IMR-90 (cell line): ENCODE measurements around the gene DVL1. TPM values are rescaled to one million over a fixed set of nuclear protein-coding genes. Genes with fewer than 3 reads are reported as not detected.

Experiments used
- ATAC-seq: fragments of 200-7000 bp; cut with Tn5 transposase; 2 replicates; pipeline ENCODE4 v1.9.1; 2020; ENCODE audit warnings: low read depth, mild to moderate bottlenecking, moderate library complexity
- BruUV-seq: library from RNA; stranded (reverse); fragments of 400-500 nt; replicated peaks from 2 replicates; lab custom pipeline; 2021; lab: Mats Ljungman, UMichigan
- CTCF ChIA-PET: fragments of 300-600 bp; formaldehyde crosslinking; extraction: SDS; loops from one replicate; lab custom pipeline; 2021; ENCODE audit warnings: antibody characterized with exemption; lab: Yijun Ruan, JAX
- POLR2A ChIA-PET: fragments of 300-600 bp; sonication (Branson Sonifier 250); formaldehyde crosslinking; loops from one replicate; lab custom pipeline; 2022; ENCODE audit warnings: antibody characterized with exemption; ENCODE audit not compliant: unreplicated experiment; lab: Charles Lee
- DNase-seq: peaks from one replicate; pipeline ENCODE4 v3.0.0; 2013
- H2AFZ ChIP-seq: replicated peaks from 2 replicates; pipeline ENCODE3; 2013; ENCODE audit warnings: low read length, mild to moderate bottlenecking; ENCODE audit not compliant: poor library complexity
- H2AK5ac ChIP-seq: 2 replicates; pipeline ENCODE4 v1.6.1; 2013; ENCODE audit warnings: low read depth, low read length, inconsistent platforms
- H2AK9ac ChIP-seq: replicated peaks from 2 replicates; pipeline ENCODE3; 2013; ENCODE audit warnings: mild to moderate bottlenecking, low read depth, low read length, moderate library complexity; ENCODE audit not compliant: poor library complexity
- H2BK120ac ChIP-seq: 2 replicates; pipeline ENCODE4 v1.6.1; 2013; ENCODE audit warnings: low read depth, low read length, inconsistent platforms
- H2BK15ac ChIP-seq: 3 replicates; pipeline ENCODE4 v1.6.1; 2013; ENCODE audit warnings: low read depth, low read length, inconsistent platforms
- H2BK20ac ChIP-seq: 2 replicates; pipeline ENCODE4 v1.6.1; 2013; ENCODE audit warnings: low read depth, mild to moderate bottlenecking, inconsistent platforms, low read length, moderate library complexity
- H2BK5ac ChIP-seq: 2 replicates; pipeline ENCODE4 v1.6.1; 2013; ENCODE audit warnings: mild to moderate bottlenecking, low read depth, low read length, inconsistent platforms; ENCODE audit not compliant: poor library complexity, severe bottlenecking
- H3K14ac ChIP-seq: replicated peaks from 2 replicates; pipeline ENCODE4 v1.6.1; 2013; ENCODE audit warnings: low read depth, low read length, inconsistent platforms
- H3K18ac ChIP-seq: 2 replicates; pipeline ENCODE4 v1.6.1; 2013; ENCODE audit warnings: low read depth, low read length, control low read depth
- H3K23ac ChIP-seq: 2 replicates; pipeline ENCODE4 v1.6.1; 2013; ENCODE audit warnings: low read depth, low read length, inconsistent platforms
- H3K27ac ChIP-seq: 2 replicates; pipeline ENCODE4 v1.5.1; 2013; ENCODE audit warnings: mild to moderate bottlenecking, control low read depth, low read length; ENCODE audit not compliant: insufficient read depth
- H3K27me3 ChIP-seq: 2 replicates; pipeline ENCODE4 v1.6.1; 2013; ENCODE audit warnings: low read length; ENCODE audit not compliant: control insufficient read depth, insufficient read depth
- H3K36me3 ChIP-seq: 2 replicates; pipeline ENCODE4 v1.6.1; 2013; ENCODE audit warnings: low read length, mixed read lengths; ENCODE audit not compliant: control insufficient read depth, insufficient read depth
- H3K4ac ChIP-seq: 2 replicates; pipeline ENCODE4 v1.6.1; 2013; ENCODE audit warnings: low read depth, low read length, inconsistent platforms
- H3K4me1 ChIP-seq: 2 replicates; pipeline ENCODE4 v1.6.1; 2013; ENCODE audit warnings: low read length, mixed read lengths; ENCODE audit not compliant: control insufficient read depth, insufficient read depth
- H3K4me2 ChIP-seq: 2 replicates; pipeline ENCODE4 v1.6.1; 2013; ENCODE audit warnings: low read depth, mild to moderate bottlenecking, control low read depth, low read length, moderate library complexity
- H3K4me3 ChIP-seq: 2 replicates; pipeline ENCODE4 v1.5.1; 2013; ENCODE audit warnings: low read depth, mild to moderate bottlenecking, control low read depth, low read length, moderate library complexity; ENCODE audit not compliant: insufficient read depth
- H3K56ac ChIP-seq: 2 replicates; pipeline ENCODE4 v1.6.1; 2013; ENCODE audit warnings: low read length, inconsistent platforms; ENCODE audit not compliant: insufficient read depth; ENCODE audit errors: extremely low read depth
- H3K79me1 ChIP-seq, 2 experiments: 2 replicates each; pipeline ENCODE4 v1.6.1; 2013; ENCODE audit warnings: low read length in 2 of 2, inconsistent platforms in 1 of 2, low read depth in 1 of 2
- H3K9ac ChIP-seq: 2 replicates; pipeline ENCODE4 v1.6.1; 2013; ENCODE audit warnings: low read depth, low read length, control low read depth
- H3K9me1 ChIP-seq: 2 replicates; pipeline ENCODE4 v1.6.1; 2013; ENCODE audit warnings: low read length, inconsistent platforms; ENCODE audit not compliant: insufficient read depth
- H3K9me3 ChIP-seq: 2 replicates; pipeline ENCODE4 v1.6.1; 2013; ENCODE audit warnings: low read length; ENCODE audit not compliant: control insufficient read depth, insufficient read depth
- H4K20me1 ChIP-seq: 2 replicates; pipeline ENCODE4 v1.6.1; 2013; ENCODE audit warnings: low read length, inconsistent platforms; ENCODE audit not compliant: insufficient read depth
- H4K5ac ChIP-seq: 2 replicates; pipeline ENCODE4 v1.6.1; 2013; ENCODE audit warnings: mild to moderate bottlenecking, low read depth, low read length, control low read depth
- H4K8ac ChIP-seq, 2 experiments: 2 replicates each; pipeline ENCODE4 v1.6.1; 2013; ENCODE audit warnings: low read depth in 2 of 2, low read length in 2 of 2, control low read depth in 1 of 2, inconsistent platforms in 1 of 2
- H4K91ac ChIP-seq: 2 replicates; pipeline ENCODE4 v1.6.1; 2013; ENCODE audit warnings: low read depth, low read length, inconsistent platforms; ENCODE audit not compliant: insufficient read depth
- BHLHE40 ChIP-seq: fragments of 150-350 bp; IDR thresholded peaks from 2 replicates; pipeline ENCODE4 v1.6.1; 2016; ENCODE audit warnings: mild to moderate bottlenecking, low read depth, low read length
- CEBPB ChIP-seq: IDR thresholded peaks from 2 replicates; pipeline ENCODE4 v1.6.1; 2012; ENCODE audit warnings: low read depth, low read length, improper control_type of control experiment
- CHD1 ChIP-seq: IDR thresholded peaks from 2 replicates; pipeline ENCODE4 v1.6.1; 2012; ENCODE audit warnings: low read depth, low read length, improper control_type of control experiment
- CTCF ChIP-seq: conservative IDR thresholded peaks from 2 replicates; pipeline ENCODE4 v1.5.1; 2012; ENCODE audit warnings: mild to moderate bottlenecking, low read depth, low read length, improper control_type of control experiment
- ELK1 ChIP-seq: fragments of 150-350 bp; IDR thresholded peaks from 2 replicates; pipeline ENCODE4 v1.6.1; 2016; ENCODE audit warnings: low read depth, mild to moderate bottlenecking, low read length, moderate library complexity, borderline replicate concordance
- FOS ChIP-seq: fragments of 150-350 bp; IDR thresholded peaks from 2 replicates; pipeline ENCODE4 v1.6.1; 2016; ENCODE audit warnings: low read depth, low read length
- MAFK ChIP-seq: IDR thresholded peaks from 2 replicates; pipeline ENCODE4 v1.6.1; 2012; ENCODE audit warnings: low read depth, low read length, improper control_type of control experiment
- MAZ ChIP-seq: IDR thresholded peaks from 2 replicates; pipeline ENCODE4 v1.6.1; 2012; ENCODE audit warnings: low read depth, mild to moderate bottlenecking, low read length, improper control_type of control experiment, moderate library complexity, borderline replicate concordance
- MXI1 ChIP-seq: IDR thresholded peaks from 2 replicates; pipeline ENCODE4 v1.6.1; 2012; ENCODE audit warnings: low read depth, mild to moderate bottlenecking, low read length, moderate library complexity, borderline replicate concordance
- NFE2L2 ChIP-seq: fragments of 150-350 bp; IDR thresholded peaks from 2 replicates; pipeline ENCODE4 v1.6.1; 2016; ENCODE audit warnings: low read depth, mild to moderate bottlenecking, low read length
- POLR2A ChIP-seq: IDR thresholded peaks from 2 replicates; pipeline ENCODE4 v1.6.1; 2012; ENCODE audit warnings: mild to moderate bottlenecking, low read depth, low read length
- RAD21 ChIP-seq: IDR thresholded peaks from 2 replicates; pipeline ENCODE4 v1.6.1; 2012; ENCODE audit warnings: low read length, improper control_type of control experiment
- RCOR1 ChIP-seq: IDR thresholded peaks from 2 replicates; pipeline ENCODE4 v1.6.1; 2012; ENCODE audit warnings: mild to moderate bottlenecking, low read length, improper control_type of control experiment; ENCODE audit not compliant: insufficient replicate concordance
- RFX5 ChIP-seq: IDR thresholded peaks from 2 replicates; pipeline ENCODE4 v1.8.0; 2012; ENCODE audit warnings: low read depth, mild to moderate bottlenecking, low read length, moderate library complexity
- SMC3 ChIP-seq: fragments of 150-350 bp; IDR thresholded peaks from 2 replicates; pipeline ENCODE4 v1.6.1; 2016; ENCODE audit warnings: low read depth, mild to moderate bottlenecking, antibody characterized with exemption, low read length, moderate library complexity
- whole genome bisulfite sequencing, 2 experiments: methylation state at CpG; one replicate each; pipeline versions ENCODE4 v1.1.5 to v1.1.7; 2013; ENCODE audit warnings: missing lambda C conversion rate in 2 of 2; ENCODE audit not compliant: insufficient read length in 1 of 2; ENCODE audit errors: extremely low coverage in 2 of 2; 5-methylcytosine and 5-hydroxymethylcytosine counted together
- dilution Hi-C: fragments of 300-500 bp; cut with HindIII; formaldehyde crosslinking; loops from one replicate; pipeline ENCODE4 v1.14.3; 2018; ENCODE audit warnings: low sequenced_read_pairs; ENCODE audit not compliant: unreplicated experiment
- in situ Hi-C: fragments of 300-500 bp; cut with MboI; formaldehyde crosslinking; loops from 3 replicates; pipeline ENCODE4 v1.14.3; 2019; ENCODE audit warnings: low sequenced_read_pairs, inconsistent platforms, mixed read lengths
- intact Hi-C: fragments of 100-400 bp; cut with micrococcal nuclease; formaldehyde crosslinking; loops from 2 replicates; pipeline ENCODE4 v1.10.0; 2022
- polyA plus RNA-seq, 3 experiments: library from polyadenylated mRNA; depleted of rRNA; stranded (reverse); fragments of >200 nt; gene quantifications; 2 replicates each; pipeline ENCODE4 v1.2.3, GENCODE V29; 2012; ENCODE audit warnings: low replicate concordance in 1 of 3
- total RNA-seq: library from RNA; depleted of rRNA; stranded (reverse); fragments of >200 nt; gene quantifications from 2 replicates; pipeline ENCODE4 v1.2.3, GENCODE V29; 2012

The DVL1 gene
- total and polyA plus RNA-seq, 2 of the 4 experiments (the other 2 are of a cell fraction), result 27.2 to 35.9 TPM

DNA sequence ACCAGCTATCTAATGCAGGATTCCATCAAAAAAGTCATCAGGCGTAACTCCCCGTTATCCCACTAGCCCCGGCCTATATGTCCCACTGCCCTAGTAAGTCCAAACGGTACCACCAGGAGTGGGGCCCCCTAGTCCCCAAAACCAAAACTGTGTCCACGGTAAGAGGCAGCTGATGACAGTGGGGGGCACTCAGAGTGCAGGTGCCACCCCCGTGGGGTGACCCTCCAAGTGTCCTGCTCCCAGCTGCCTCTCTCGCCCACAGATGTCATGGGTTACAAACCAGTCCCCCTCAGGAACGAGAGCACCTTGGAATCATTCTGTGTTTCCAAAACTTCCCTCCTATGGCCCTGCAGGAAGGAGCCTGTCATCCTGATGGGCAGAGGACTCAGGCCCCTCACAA lies 36.7 kb upstream of the DVL1 start:
- DNase-seq, result no peak
- dilution Hi-C loops (no loop called here), in situ Hi-C loops (no loop called here), intact Hi-C loops (no loop called here)
- no peak for ATAC-seq
- no peak overlapping the region for H2AK9ac ChIP-seq
- POLR2A ChIA-PET, result no interaction called here
- no peak overlapping the region for H3K56ac ChIP-seq
- no peak overlapping the region for H2BK5ac ChIP-seq
- no peak overlapping the region for H2BK15ac ChIP-seq
- H3K4ac ChIP-seq, result no peak overlapping the region
- H2AK5ac ChIP-seq, result no peak overlapping the region
- H2BK20ac ChIP-seq, result no peak overlapping the region
- no peaks in the 10 kb centered on the region for H3K9me3 ChIP-seq
- no peaks in the 10 kb centered on the region; the same call in 1 of the 2 replicates for H3K9me1 ChIP-seq
- no peak overlapping the region for H2AFZ ChIP-seq
- no peaks in the 10 kb centered on the region for H3K27me3 ChIP-seq
- H4K5ac ChIP-seq, result no peak overlapping the region
- no peak overlapping the region for H2BK120ac ChIP-seq
- peaks cover 55% of the 10 kb centered on the region for H3K36me3 ChIP-seq
- H3K9ac ChIP-seq, result no peak overlapping the region
- H4K20me1 ChIP-seq, result peaks cover 13% of the 10 kb centered on the region
- H3K23ac ChIP-seq, result no peak overlapping the region
- H4K8ac ChIP-seq, result no peak overlapping the region
- no TSS peak for BruUV-seq
- 93% methylated on average over 2 of the region's 8 CpGs; no CpG with 5 or more reads in 1 of the 2 experiments for WGBS, 2 experiments
- H3K4me3 ChIP-seq, result no peak overlapping the region
- no peaks in the 10 kb centered on the region for H3K4me1 ChIP-seq
- no peak overlapping the region for H4K91ac ChIP-seq
- no peak overlapping the region for H3K4me2 ChIP-seq
- H3K18ac ChIP-seq, result no peak overlapping the region
- H3K27ac ChIP-seq, result no peak overlapping the region
- TF ChIP-seq BHLHE40 (no peak), FOS (no peak), MAZ (no peak), RFX5 (no peak), NFE2L2 (no peak), SMC3 (no peak), POLR2A (no peak), MAFK (no peak), MXI1 (no peak), RAD21 (no peak), CTCF (no peak), RCOR1 (no peak), CEBPB (no peak), ELK1 (no peak), CHD1 (no peak)
- H3K79me1 ChIP-seq, result peaks cover 16 to 40% of the 10 kb centered on the region in 2 experiments
- CTCF ChIA-PET, result no interaction called here
- H3K14ac ChIP-seq, result no peak overlapping the region
